Vagina (tissue), 2 donors: ENCODE results near the gene LDB1. TPM values are rescaled to one million over a fixed set of nuclear protein-coding genes. Genes with fewer than 3 reads are reported as not detected.

Experiments used
- DNase-seq, 2 donors: peaks; one replicate each; pipeline ENCODE4 v3.0.0-alpha.2; 2017; ENCODE audit errors: extremely low spot score in 2 of 2
- H3K27ac ChIP-seq: fragments of 200-600 bp; sonication (generic); one replicate; pipeline ENCODE4 v1.5.1; 2019
- H3K27me3 ChIP-seq: fragments of 200-600 bp; sonication (generic); one replicate; pipeline ENCODE4 v1.5.1; 2019
- H3K36me3 ChIP-seq, 2 donors: fragments of 200-600 bp; sonication (generic); one replicate each; pipeline ENCODE4 v1.5.1; 2017 to 2019
- H3K4me1 ChIP-seq: fragments of 200-600 bp; sonication (generic); one replicate; pipeline ENCODE4 v1.5.1; 2019
- H3K4me3 ChIP-seq, 2 donors: fragments of 200-600 bp; sonication (generic); 1 replicate in 1 of 2; 2 replicates in 1 of 2; pipeline ENCODE4 v1.5.1; 2016 to 2019
- H3K9me3 ChIP-seq: fragments of 200-600 bp; sonication (generic); one replicate; pipeline ENCODE4 v1.5.1; 2019
- POLR2A ChIP-seq, 2 donors: fragments of 450-650 bp; IDR thresholded peaks; one replicate each; pipeline ENCODE4 v1.6.1; 2017; ENCODE audit warnings: antibody characterized with exemption in 2 of 2, mild to moderate bottlenecking in 2 of 2, moderate library complexity in 2 of 2
- POLR2AphosphoS5 ChIP-seq, 2 donors: sonication (generic); formaldehyde crosslinking; IDR thresholded peaks; one replicate each; pipeline ENCODE4 v1.9.0; 2017; ENCODE audit warnings: antibody characterized with exemption in 2 of 2, mild to moderate bottlenecking in 2 of 2, low read depth in 1 of 2; ENCODE audit not compliant: insufficient read depth in 1 of 2
- intact Hi-C: fragments of 100-400 bp; cut with DNase I; formaldehyde crosslinking; loops from one replicate; pipeline ENCODE4 v1.15.1; 2023
- total RNA-seq: library from RNA; depleted of rRNA; stranded (reverse); fragments of >200 nt; gene quantifications from one replicate; pipeline ENCODE4 v1.2.3, GENCODE V29; 2016
- TF ChIP-seq, protein P1 (sequence below), 3 experiments: fragments of 450-650 bp in 2 of 3; fragments of 200-600 bp in 1 of 3; sonication (generic) in 1 of 3; IDR thresholded peaks; one replicate each; pipeline ENCODE4 v1.5.1; 2017 to 2019; ENCODE audit warnings: antibody characterized with exemption in 3 of 3, mild to moderate bottlenecking in 2 of 3, moderate library complexity in 2 of 3

LDB1 gene
- total RNA-seq, 1 donor from 2014 or later: 62.6 TPM

DNA sequence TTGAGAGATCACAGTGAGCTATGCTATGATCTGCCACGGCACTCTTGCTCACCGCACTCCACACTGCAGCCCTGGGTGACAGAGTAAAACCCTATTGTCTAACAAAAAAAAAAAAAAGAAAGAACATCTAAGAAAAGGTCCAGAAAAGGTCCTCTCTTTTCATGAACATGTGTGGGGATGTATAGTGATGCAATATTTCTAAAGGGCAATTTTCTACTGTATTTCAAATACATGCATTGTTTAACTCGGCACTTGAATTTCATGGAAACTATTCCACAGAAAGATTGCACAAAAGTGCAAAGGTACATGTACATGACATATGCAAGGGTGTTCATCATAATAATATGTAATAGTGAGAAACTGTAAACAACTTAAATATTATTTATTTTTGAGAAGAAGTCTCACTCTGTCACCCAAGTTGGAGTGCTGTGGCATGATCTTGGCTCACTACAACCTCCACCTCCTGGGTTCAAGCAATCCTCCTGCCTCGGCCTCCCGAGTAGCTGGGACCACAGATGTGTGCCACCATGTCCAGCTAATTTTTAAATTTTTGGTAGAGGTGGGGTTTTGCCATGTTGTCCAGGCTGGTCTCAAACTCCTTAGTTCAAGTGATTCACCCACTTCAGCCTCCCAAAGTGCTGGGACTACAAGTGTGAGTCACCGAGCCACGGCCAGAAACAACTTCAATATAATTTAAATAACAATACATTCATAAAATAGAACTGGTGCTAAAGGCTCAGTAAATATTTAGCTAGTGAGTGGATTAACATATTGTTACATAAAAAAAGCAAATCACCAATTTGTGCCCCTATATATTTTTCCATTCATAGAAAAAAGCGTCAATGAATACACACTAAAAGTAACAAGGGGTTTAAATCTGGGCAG, 11.4 kb upstream of the LDB1 start:
- Histone ChIP-seq H3K27ac (no peak overlapping the region), H3K27me3 (no peaks in the 10 kb centered on the region), H3K4me3 (no peak overlapping the region), H3K4me1 (peaks cover 30% of the 10 kb centered on the region), H3K36me3 (no peaks in the 10 kb centered on the region), H3K9me3 (no peaks in the 10 kb centered on the region)
- intact Hi-C loops: loop anchor here (2.0 kb wide), 1 partner anchor 21 kb away; the partner anchor contains the start of gene NOLC1
- no peak for TF ChIP-seq POLR2AphosphoS5 (IDR thresholded peaks at IDR 0.05; ENCODE audit: insufficient read depth in 1 of 2, low read depth in 1 of 2)
- TF ChIP-seq, protein P1, sequence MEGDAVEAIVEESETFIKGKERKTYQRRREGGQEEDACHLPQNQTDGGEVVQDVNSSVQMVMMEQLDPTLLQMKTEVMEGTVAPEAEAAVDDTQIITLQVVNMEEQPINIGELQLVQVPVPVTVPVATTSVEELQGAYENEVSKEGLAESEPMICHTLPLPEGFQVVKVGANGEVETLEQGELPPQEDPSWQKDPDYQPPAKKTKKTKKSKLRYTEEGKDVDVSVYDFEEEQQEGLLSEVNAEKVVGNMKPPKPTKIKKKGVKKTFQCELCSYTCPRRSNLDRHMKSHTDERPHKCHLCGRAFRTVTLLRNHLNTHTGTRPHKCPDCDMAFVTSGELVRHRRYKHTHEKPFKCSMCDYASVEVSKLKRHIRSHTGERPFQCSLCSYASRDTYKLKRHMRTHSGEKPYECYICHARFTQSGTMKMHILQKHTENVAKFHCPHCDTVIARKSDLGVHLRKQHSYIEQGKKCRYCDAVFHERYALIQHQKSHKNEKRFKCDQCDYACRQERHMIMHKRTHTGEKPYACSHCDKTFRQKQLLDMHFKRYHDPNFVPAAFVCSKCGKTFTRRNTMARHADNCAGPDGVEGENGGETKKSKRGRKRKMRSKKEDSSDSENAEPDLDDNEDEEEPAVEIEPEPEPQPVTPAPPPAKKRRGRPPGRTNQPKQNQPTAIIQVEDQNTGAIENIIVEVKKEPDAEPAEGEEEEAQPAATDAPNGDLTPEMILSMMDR (IDR thresholded peaks at IDR 0.05): no peak
- no peak for TF ChIP-seq POLR2A (IDR thresholded peaks at IDR 0.05)
- no peak for DNase-seq

DNA sequence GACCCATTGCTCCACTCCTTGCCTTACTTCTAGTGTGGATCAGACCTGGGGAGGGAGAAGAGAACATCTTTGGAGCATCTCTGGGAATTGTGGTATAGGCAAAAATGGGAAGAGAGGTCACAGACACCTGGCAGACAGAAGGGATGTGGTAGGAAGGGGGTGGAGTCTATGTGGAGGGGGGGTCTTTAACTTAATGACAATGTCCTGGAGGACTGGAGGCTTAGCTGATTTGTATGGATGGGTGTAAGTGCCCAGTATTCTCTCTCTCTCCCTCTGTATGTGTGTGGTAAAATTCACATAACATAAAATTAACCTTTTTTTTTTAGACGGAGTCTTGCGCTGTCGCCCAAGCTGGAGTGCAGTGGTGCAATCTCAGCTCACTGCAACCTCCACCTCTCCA, 3.1 kb upstream of the LDB1 start:
- TF ChIP-seq POLR2A (IDR thresholded peaks at IDR 0.05) (no peak), POLR2AphosphoS5 (IDR thresholded peaks at IDR 0.05; ENCODE audit: insufficient read depth in 1 of 2, low read depth in 1 of 2) (no peak)
- TF ChIP-seq, protein P1 (IDR thresholded peaks at IDR 0.05): no peak
- no peak for DNase-seq
- Histone ChIP-seq H3K4me1 (peaks cover 33% of the 10 kb centered on the region), H3K27me3 (no peaks in the 10 kb centered on the region), H3K27ac (no peak overlapping the region), H3K4me3 (no peak overlapping the region), H3K9me3 (no peaks in the 10 kb centered on the region), H3K36me3 (no peaks in the 10 kb centered on the region)
- intact Hi-C loops: no loop called here

DNA sequence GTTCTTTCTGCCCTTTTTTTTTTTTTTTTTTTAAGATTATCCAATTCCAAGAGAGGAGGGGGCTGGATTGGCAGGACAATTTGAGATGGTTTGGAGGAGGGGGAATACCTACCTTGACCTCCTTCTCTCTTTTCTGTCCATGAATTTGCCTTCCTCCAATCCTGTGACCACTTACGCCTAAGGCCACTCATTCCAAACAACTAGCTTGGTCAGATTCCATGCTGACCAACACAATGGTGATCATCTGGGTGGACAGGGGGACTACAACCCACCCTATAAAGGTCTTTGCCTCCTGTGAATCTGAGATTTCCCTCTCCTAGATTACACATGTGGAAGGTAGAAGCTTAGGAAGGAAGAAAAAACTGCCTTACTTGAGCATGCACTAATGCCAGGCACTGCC, 2.3 kb upstream of the LDB1 start:
- Histone ChIP-seq H3K36me3 (no peaks in the 10 kb centered on the region), H3K27ac (peak overlapping the region; percentile 99), H3K4me1 (peaks cover 41% of the 10 kb centered on the region), H3K27me3 (no peaks in the 10 kb centered on the region), H3K9me3 (no peaks in the 10 kb centered on the region), H3K4me3 (no peak overlapping the region)
- no peak for DNase-seq
- intact Hi-C loops: no loop called here
- no peak for TF ChIP-seq POLR2A (IDR thresholded peaks at IDR 0.05)
- TF ChIP-seq, protein P1 (IDR thresholded peaks at IDR 0.05): no peak
- no peak for TF ChIP-seq POLR2AphosphoS5 (IDR thresholded peaks at IDR 0.05; ENCODE audit: insufficient read depth in 1 of 2, low read depth in 1 of 2)

DNA sequence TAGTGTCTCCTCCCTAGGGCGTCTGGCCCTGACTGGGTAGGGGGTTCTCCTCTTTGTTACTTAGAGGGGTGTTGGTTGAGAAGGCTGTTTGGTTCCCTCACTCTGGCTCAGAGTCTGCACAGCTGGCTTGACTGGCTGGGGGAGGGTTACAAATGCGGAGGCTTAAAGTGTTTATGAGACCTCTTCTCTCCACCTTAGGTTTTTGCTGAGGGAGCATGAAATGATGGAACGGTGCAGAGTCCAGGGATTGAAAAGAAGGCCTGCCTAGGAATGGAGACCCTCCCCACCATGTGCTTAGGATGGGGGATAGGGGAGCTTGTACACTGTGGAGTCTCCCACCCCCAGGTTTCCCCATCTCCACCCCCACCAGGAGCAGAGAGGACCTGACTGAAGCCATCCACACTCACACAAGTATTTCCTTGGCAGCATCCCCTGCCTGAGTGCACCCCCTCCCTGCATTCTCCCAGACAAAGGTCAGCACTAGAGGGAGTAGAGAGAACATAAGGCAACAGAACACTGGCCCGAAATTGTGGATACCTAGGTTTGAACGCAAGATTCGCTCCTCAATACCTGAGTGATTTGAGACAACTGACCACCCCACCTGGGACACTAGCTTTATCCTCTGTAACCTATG, 1.7 kb upstream of the LDB1 start:
- DNase-seq: peak in 1 of 2 donors; percentile 92
- no peak for TF ChIP-seq POLR2A (IDR thresholded peaks at IDR 0.05)
- no peak for TF ChIP-seq POLR2AphosphoS5 (IDR thresholded peaks at IDR 0.05; ENCODE audit: insufficient read depth in 1 of 2, low read depth in 1 of 2)
- TF ChIP-seq, protein P1 (IDR thresholded peaks at IDR 0.05): peak in 1 of 3 experiments; percentile 20

More for the DNA sequence above, 1.7 kb upstream of the LDB1 start:
- Histone ChIP-seq H3K4me1 (peaks cover 47% of the 10 kb centered on the region), H3K4me3 (peak overlapping the region; percentile 64 to 69), H3K27ac (peak overlapping the region; percentile 99), H3K9me3 (no peaks in the 10 kb centered on the region), H3K36me3 (no peaks in the 10 kb centered on the region), H3K27me3 (no peaks in the 10 kb centered on the region)
- intact Hi-C loops: no loop called here
